Measurements from ENCODE around the gene MRGPRD. TPM values are rescaled to one million over a fixed set of nuclear protein-coding genes. Genes with fewer than 3 reads are reported as not detected.
"Not testable (repeated sequence)": the region's sequence is repeated elsewhere in the genome, so short reads cannot be mapped to it uniquely, and the experiment has no call there.

Gene MRGPRD
- total and polyA plus RNA-seq, 9 donors: not detected

DNA sequence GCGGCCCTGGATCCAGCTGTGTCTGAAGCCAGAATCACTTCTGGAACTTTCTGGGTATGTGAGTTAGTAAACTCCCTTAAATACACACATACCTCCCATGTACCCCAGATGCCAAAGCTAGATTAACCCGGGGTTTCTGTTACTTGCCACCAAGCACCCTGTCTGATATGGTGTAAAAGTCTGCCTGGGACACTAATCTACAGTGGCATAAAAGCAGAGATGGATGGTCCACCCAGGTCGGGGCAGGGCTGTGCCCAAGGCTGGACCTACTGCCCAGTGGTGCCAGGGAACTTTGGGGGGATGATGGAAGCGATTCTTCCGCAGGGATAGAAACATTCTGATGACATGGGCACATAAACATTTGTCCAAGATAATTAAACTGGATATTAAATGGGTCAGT lies 19.6 kb upstream of the MRGPRD start:
- no peak for DNase-seq
- Histone ChIP-seq H3K36me3 (no peaks in the 10 kb centered on the region), H3K27ac (peak overlapping the region; percentile 57 to 83), H3K27me3 (no peaks in the 10 kb centered on the region), H3K9me3 (no peaks in the 10 kb centered on the region), H3K4me3 (no peak overlapping the region), H3K4me1 (ENCODE audit: insufficient read depth) (peaks cover 29% of the 10 kb centered on the region)
- intact Hi-C loops (cut with DNase I): loop anchor here in 2 of 4 donors (10.0 kb wide), 2 partner anchors 56 to 96 kb away; partner anchors contain the start of genes IGHMBP2 (in 1 of the 2) and MRPL21 (in 1 of the 2)
- TF ChIP-seq EP300 (IDR thresholded peaks at IDR 0.05): no peak
- no peak for TF ChIP-seq POLR2A (IDR thresholded peaks at IDR 0.05)
- TF ChIP-seq CTCF (IDR thresholded peaks at IDR 0.05): no peak
- WGBS, 3 donors: 33 to 45% (median 34%) methylated on average over 5 of the region's 5 CpGs

- not testable (repeated sequence) for H3K36me3 ChIP-seq, H3K4me3 ChIP-seq, H3K9me3 ChIP-seq, H3K27me3 ChIP-seq
- peak in 3 of 5 donors; percentile 11 to 32 (median 17) for DNase-seq
- H3K27ac ChIP-seq: peak overlapping the region in 1 of 2 donors; percentile 83
- peaks cover 29% of the 10 kb centered on the region for H3K4me1 ChIP-seq (ENCODE audit: insufficient read depth)
- 86 to 91% (median 86%) methylated on average over 12 of the region's 12 CpGs for WGBS, 3 donors
- intact Hi-C loops (cut with DNase I): loop anchor here in 2 of 4 donors (10.0 kb wide), 2 partner anchors 55 to 95 kb away; partner anchors contain the start of genes IGHMBP2 (in 1 of the 2) and MRPL21 (in 1 of the 2)
These were observed 19.1 kb upstream of the MRGPRD start for GRCh38 chr11:68999748-69000355.

- H3K27ac ChIP-seq: peak overlapping the region in 1 of 2 donors; percentile 83
- TF ChIP-seq CTCF (IDR thresholded peaks at IDR 0.05) (no peak), EP300 (IDR thresholded peaks at IDR 0.05) (no peak), POLR2A (IDR thresholded peaks at IDR 0.05) (no peak)
- no peaks in the 10 kb centered on the region for H3K27me3 ChIP-seq
- peak in 3 of 5 donors; percentile 7 to 29 (median 17) for DNase-seq
- no peaks in the 10 kb centered on the region for H3K9me3 ChIP-seq
- intact Hi-C loops (cut with DNase I): no loop called here
- H3K36me3 ChIP-seq: no peaks in the 10 kb centered on the region
- no peak overlapping the region for H3K4me3 ChIP-seq
- peaks cover 29% of the 10 kb centered on the region for H3K4me1 ChIP-seq (ENCODE audit: insufficient read depth)
- 88 to 91% (median 91%) methylated on average over 8 of the region's 8 CpGs for WGBS, 3 donors
These were observed 18.4 kb upstream of the MRGPRD start for GRCh38 chr11:68999093-68999747.

- Histone ChIP-seq H3K4me3 (no peak overlapping the region), H3K36me3 (no peaks in the 10 kb centered on the region), H3K27ac (peak overlapping the region in 1 of 2 donors; percentile 21), H3K4me1 (ENCODE audit: insufficient read depth) (peaks cover 29% of the 10 kb centered on the region), H3K27me3 (no peaks in the 10 kb centered on the region), H3K9me3 (no peaks in the 10 kb centered on the region)
- WGBS, 3 donors: 34 to 47% (median 38%) methylated on average over 13 of the region's 13 CpGs
- intact Hi-C loops (cut with DNase I): no loop called here
- peak in 4 of 5 donors; percentile 8 to 48 (median 26) for DNase-seq
- TF ChIP-seq POLR2A (IDR thresholded peaks at IDR 0.05) (no peak), CTCF (IDR thresholded peaks at IDR 0.05) (no peak), EP300 (IDR thresholded peaks at IDR 0.05) (no peak)
These were observed 17.7 kb upstream of the MRGPRD start for GRCh38 chr11:68998390-68998911.

DNA sequence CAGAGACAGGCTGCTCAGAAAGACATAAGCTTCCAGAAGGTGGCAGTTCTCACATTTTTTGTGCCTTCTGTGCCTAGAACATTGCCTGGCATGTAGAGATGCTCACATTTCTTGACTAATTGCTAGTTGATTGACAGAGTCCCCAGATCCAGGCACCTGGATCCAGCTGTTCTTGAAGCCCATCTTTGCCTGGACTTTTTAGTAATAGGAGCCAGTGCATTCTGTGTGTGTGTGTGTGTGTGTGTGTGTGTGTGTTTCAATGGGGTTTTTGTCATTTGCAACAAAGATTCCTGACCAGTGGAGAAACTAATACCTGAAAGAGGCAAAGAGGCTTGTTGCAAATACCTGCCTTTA lies 17.2 kb upstream of the MRGPRD start:
- Histone ChIP-seq H3K27ac (no peak overlapping the region), H3K4me3 (no peak overlapping the region), H3K4me1 (ENCODE audit: insufficient read depth) (peaks cover 27% of the 10 kb centered on the region), H3K36me3 (no peaks in the 10 kb centered on the region), H3K9me3 (no peaks in the 10 kb centered on the region), H3K27me3 (no peaks in the 10 kb centered on the region)
- no peak for TF ChIP-seq POLR2A (IDR thresholded peaks at IDR 0.05)
- no peak for TF ChIP-seq CTCF (IDR thresholded peaks at IDR 0.05)
- no peak for TF ChIP-seq EP300 (IDR thresholded peaks at IDR 0.05)
- no peak for DNase-seq
- intact Hi-C loops (cut with DNase I): no loop called here
